Suprapubic skin (tissue), 4 donors: ENCODE results near the gene KRT10. TPM values are rescaled to one million over a fixed set of nuclear protein-coding genes. Genes with fewer than 3 reads are reported as not detected.

Source experiments
- DNase-seq, 2 donors: peaks; one replicate each; pipeline ENCODE4 v3.0.0-alpha.2; 2019; ENCODE audit warnings: low spot score in 2 of 2
- H3K27ac ChIP-seq: fragments of 200-600 bp; sonication (generic); one replicate; pipeline ENCODE4 v1.5.1; 2019
- H3K27me3 ChIP-seq: fragments of 200-600 bp; sonication (generic); one replicate; pipeline ENCODE4 v1.5.1; 2019
- H3K36me3 ChIP-seq: fragments of 200-600 bp; sonication (generic); one replicate; pipeline ENCODE4 v1.5.1; 2019
- H3K4me1 ChIP-seq: fragments of 200-600 bp; sonication (generic); one replicate; pipeline ENCODE4 v1.5.1; 2019
- H3K4me3 ChIP-seq: fragments of 200-600 bp; sonication (generic); one replicate; pipeline ENCODE4 v1.5.1; 2019; ENCODE audit warnings: mild to moderate bottlenecking
- H3K9me3 ChIP-seq: fragments of 200-600 bp; sonication (generic); one replicate; pipeline ENCODE4 v1.5.1; 2019
- EP300 ChIP-seq: sonication (generic); formaldehyde crosslinking; IDR thresholded peaks from one replicate; pipeline ENCODE4 v1.6.1; 2017; ENCODE audit warnings: antibody characterized with exemption
- POLR2A ChIP-seq, 2 donors: fragments of 450-650 bp; IDR thresholded peaks; one replicate each; pipeline ENCODE4 v1.6.1; 2017; ENCODE audit warnings: antibody characterized with exemption in 2 of 2, mild to moderate bottlenecking in 2 of 2, moderate library complexity in 2 of 2
- POLR2AphosphoS5 ChIP-seq, 3 donors: sonication (generic); formaldehyde crosslinking; IDR thresholded peaks; one replicate each; pipeline ENCODE4 v1.6.1; 2017; ENCODE audit warnings: antibody characterized with exemption in 3 of 3
- WGBS: methylation state at CpG from one replicate; pipeline ENCODE4 v1.1.5; 2018; 5-methylcytosine and 5-hydroxymethylcytosine counted together
- total RNA-seq, 4 donors: library from RNA; depleted of rRNA; stranded (reverse); fragments of >200 nt; gene quantifications; one replicate each; pipeline ENCODE4 v1.1.0, GENCODE V29; 2016
- TF ChIP-seq, protein P1 (sequence below), 2 donors: fragments of 200-600 bp in 1 of 2; fragments of 450-650 bp in 1 of 2; sonication (generic) in 1 of 2; IDR thresholded peaks; one replicate each; pipeline ENCODE4 v1.5.1; 2016 to 2019; ENCODE audit warnings: antibody characterized with exemption in 2 of 2, mild to moderate bottlenecking in 1 of 2, moderate library complexity in 1 of 2

The KRT10 gene
- total RNA-seq, 4 donors from 2014 or later, result 3,788 to 5,963 (median 5,237) TPM

DNA sequence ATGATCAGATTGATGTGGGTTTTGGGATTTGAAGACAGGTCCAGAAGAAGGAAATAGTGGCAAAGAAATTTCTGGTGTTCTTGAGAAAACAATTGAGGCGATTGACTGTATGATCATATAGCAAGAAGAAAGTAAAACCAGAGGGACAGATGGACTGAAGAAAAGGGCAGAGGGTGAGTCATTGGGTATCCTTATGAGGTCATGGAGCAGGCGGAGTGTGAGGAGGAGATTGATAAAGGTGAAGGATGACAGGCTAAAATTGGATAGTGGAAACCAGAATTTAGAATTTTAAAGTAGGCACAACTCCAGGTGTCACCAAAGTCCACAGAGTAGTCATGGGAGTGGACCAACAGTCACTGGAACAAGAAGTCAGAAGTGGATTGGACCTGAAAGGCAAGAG, 21.3 kb downstream of the KRT10 start:
- WGBS, result 83% methylated on average over 2 of the region's 2 CpGs
- H3K27me3 ChIP-seq, result peaks cover 22% of the 10 kb centered on the region
- H3K36me3 ChIP-seq, result no peaks in the 10 kb centered on the region
- no peak for DNase-seq
- peaks cover 3% of the 10 kb centered on the region for H3K4me1 ChIP-seq
- no peak for TF ChIP-seq POLR2A (IDR thresholded peaks at IDR 0.05)
- TF ChIP-seq, protein P1, sequence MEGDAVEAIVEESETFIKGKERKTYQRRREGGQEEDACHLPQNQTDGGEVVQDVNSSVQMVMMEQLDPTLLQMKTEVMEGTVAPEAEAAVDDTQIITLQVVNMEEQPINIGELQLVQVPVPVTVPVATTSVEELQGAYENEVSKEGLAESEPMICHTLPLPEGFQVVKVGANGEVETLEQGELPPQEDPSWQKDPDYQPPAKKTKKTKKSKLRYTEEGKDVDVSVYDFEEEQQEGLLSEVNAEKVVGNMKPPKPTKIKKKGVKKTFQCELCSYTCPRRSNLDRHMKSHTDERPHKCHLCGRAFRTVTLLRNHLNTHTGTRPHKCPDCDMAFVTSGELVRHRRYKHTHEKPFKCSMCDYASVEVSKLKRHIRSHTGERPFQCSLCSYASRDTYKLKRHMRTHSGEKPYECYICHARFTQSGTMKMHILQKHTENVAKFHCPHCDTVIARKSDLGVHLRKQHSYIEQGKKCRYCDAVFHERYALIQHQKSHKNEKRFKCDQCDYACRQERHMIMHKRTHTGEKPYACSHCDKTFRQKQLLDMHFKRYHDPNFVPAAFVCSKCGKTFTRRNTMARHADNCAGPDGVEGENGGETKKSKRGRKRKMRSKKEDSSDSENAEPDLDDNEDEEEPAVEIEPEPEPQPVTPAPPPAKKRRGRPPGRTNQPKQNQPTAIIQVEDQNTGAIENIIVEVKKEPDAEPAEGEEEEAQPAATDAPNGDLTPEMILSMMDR (IDR thresholded peaks at IDR 0.05), result no peak
- TF ChIP-seq EP300, result no peak
- TF ChIP-seq POLR2AphosphoS5 (IDR thresholded peaks at IDR 0.05), result no peak
- H3K4me3 ChIP-seq, result no peak overlapping the region
- no peaks in the 10 kb centered on the region for H3K9me3 ChIP-seq
- no peak overlapping the region for H3K27ac ChIP-seq

DNA sequence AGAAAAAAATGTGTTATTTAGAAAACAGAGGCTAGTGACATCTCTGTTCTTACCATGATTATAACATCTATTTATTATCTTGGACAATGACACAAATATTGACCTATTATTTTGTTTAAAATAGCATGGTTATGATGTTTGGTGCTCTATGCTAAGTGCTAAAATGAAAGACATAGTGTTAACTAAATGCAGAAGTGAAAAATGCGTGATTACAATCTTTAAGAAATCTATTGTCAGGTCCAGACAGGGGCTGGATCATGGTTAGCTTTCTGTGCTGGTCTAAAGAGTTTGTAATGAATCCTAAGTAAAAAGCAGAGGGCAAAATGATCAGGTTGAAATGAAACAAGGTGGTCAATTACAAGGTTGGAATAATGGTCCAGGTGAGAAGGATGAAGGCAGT, 22.0 kb downstream of the KRT10 start:
- peaks cover 3% of the 10 kb centered on the region for H3K4me1 ChIP-seq
- no peaks in the 10 kb centered on the region for H3K36me3 ChIP-seq
- no peak overlapping the region for H3K27ac ChIP-seq
- H3K27me3 ChIP-seq, result peaks cover 24% of the 10 kb centered on the region
- 70% methylated on average over 1 of the region's 1 CpG for WGBS
- DNase-seq, result no peak
- no peak overlapping the region for H3K4me3 ChIP-seq
- no peaks in the 10 kb centered on the region for H3K9me3 ChIP-seq
- TF ChIP-seq, protein P1 (IDR thresholded peaks at IDR 0.05), result no peak
- TF ChIP-seq POLR2A (IDR thresholded peaks at IDR 0.05) (no peak), POLR2AphosphoS5 (IDR thresholded peaks at IDR 0.05) (no peak), EP300 (no peak)

DNA sequence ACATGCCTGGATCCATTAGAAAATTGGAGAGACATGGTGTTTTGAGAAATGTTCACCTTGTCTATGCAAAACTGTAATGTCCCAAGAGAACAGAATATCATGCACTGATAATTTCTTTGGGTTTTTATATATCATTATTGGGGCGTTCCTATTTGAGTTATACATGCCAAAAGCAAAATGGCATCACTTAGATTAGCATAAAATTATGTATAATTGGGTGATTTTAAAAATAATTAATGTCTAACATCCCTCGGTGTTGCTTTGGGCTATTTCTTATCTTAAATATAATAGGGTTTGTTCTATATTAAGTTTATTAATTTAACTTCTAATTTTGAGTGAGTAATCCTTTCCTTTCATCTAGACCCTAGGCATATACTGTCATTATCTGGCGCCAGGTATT, 22.6 kb downstream of the KRT10 start, which contains the start of gene KRT28:
Gene KRT28, minus strand, starts transcription at position 101 of the 400 bp plus-strand sequence. Its CDS starts 66 bp downstream, at position 35.
- H3K4me3 ChIP-seq, result no peak within 1 kb of the TSS
- peaks cover 24% of the 10 kb centered on the region for H3K27me3 ChIP-seq
- no peaks in the 10 kb centered on the region for H3K36me3 ChIP-seq
- H3K9me3 ChIP-seq, result no peaks in the 10 kb centered on the region
- H3K27ac ChIP-seq, result no peak within 1 kb of the TSS
- DNase-seq, result no peak
- 83% methylated on average over 3 of the region's 3 CpGs for WGBS
- TF ChIP-seq EP300 (no peak), POLR2A (IDR thresholded peaks at IDR 0.05) (no peak), POLR2AphosphoS5 (IDR thresholded peaks at IDR 0.05) (no peak)
- TF ChIP-seq, protein P1 (IDR thresholded peaks at IDR 0.05), result no peak
- peaks cover 3% of the 10 kb centered on the region for H3K4me1 ChIP-seq

DNA sequence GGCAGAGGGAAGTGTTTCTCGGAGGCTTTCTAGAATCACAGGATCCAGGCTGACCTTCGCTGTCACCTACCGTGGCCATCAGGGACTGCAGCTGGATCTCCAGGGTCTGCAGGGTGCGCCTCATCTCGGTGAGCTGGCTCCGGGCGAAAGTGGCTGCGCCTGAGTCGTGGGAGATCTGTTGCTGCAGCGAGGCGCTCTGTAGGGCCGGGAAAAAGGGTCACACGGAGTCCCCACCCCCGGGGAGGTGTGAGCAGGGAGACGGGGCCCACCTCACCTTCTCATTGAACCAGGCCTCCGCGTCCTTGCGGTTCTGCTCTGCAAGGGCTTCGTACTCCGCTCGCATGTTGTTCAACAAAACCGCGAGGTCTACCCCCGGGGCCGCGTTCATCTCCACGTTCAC, 25.6 kb downstream of the KRT10 start:
- no peaks in the 10 kb centered on the region for H3K9me3 ChIP-seq
- H3K36me3 ChIP-seq, result no peaks in the 10 kb centered on the region
- peaks cover 21% of the 10 kb centered on the region for H3K27me3 ChIP-seq
- no peak for TF ChIP-seq POLR2AphosphoS5 (IDR thresholded peaks at IDR 0.05)
- TF ChIP-seq POLR2A (IDR thresholded peaks at IDR 0.05), result no peak
- no peak for TF ChIP-seq EP300
- TF ChIP-seq, protein P1 (IDR thresholded peaks at IDR 0.05), result no peak
- 81% methylated on average over 27 of the region's 27 CpGs for WGBS
- no peak for DNase-seq
- H3K4me3 ChIP-seq, result no peak overlapping the region
- no peak overlapping the region for H3K27ac ChIP-seq
- peaks cover 4% of the 10 kb centered on the region for H3K4me1 ChIP-seq

DNA sequence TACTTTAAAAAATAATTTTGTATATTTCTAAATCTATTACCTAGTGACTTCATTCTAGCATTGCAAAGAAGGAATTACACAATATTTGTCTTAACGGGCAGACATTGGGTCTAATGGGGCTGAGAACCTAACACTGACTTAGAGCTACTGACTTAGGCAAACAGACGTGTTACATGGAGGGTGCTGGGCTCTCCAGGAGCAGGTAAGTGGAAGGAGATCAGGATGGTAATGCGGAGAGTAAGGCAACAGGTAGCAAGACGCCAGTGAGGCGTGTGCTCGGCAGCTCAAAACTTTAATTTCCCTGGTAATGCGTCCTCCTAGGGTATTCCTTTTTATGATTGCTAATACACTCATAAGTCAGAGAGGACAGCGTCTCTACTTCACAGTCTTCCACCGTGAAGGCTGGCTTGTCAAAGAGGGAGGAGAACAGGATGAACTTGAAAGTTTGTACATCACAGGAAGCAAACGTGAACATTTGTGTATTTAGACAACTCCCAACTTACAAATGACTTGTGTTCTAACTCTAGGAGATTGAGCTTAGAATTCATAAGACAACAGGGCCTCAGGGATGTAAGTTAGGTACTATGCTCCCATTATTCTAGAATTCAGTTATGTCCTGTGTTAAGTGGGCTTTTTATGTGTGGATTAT, 27.3 kb downstream of the KRT10 start:
- H3K27ac ChIP-seq, result no peak overlapping the region
- DNase-seq, result no peak
- H3K36me3 ChIP-seq, result no peaks in the 10 kb centered on the region
- peaks cover 19% of the 10 kb centered on the region for H3K27me3 ChIP-seq
- no peak overlapping the region for H3K4me3 ChIP-seq
- WGBS, result 75% methylated on average over 10 of the region's 10 CpGs
- TF ChIP-seq EP300, result no peak
- no peak for TF ChIP-seq POLR2AphosphoS5 (IDR thresholded peaks at IDR 0.05)
- TF ChIP-seq, protein P1 (IDR thresholded peaks at IDR 0.05), result no peak
- TF ChIP-seq POLR2A (IDR thresholded peaks at IDR 0.05), result no peak
- no peaks in the 10 kb centered on the region for H3K9me3 ChIP-seq
- H3K4me1 ChIP-seq, result peaks cover 12% of the 10 kb centered on the region
